HG02943 (cell line): ENCODE measurements around the gene OPA1.
"Not testable (repeated sequence)": the region's sequence is repeated elsewhere in the genome, so short reads cannot be mapped to it uniquely, and the experiment has no call there.

Source experiments
- ATAC-seq: cut with Tn5 transposase; IDR thresholded peaks from one replicate; pipeline ENCODE4 v1.9.1; 2021; ENCODE audit warnings: mild to moderate bottlenecking, low read depth, moderate library complexity; ENCODE audit not compliant: unreplicated experiment

OPA1 gene

GRCh38 chr3:193586526-193586925, 6.5 kb upstream of the OPA1 start:
- no peak for ATAC-seq

DNA sequence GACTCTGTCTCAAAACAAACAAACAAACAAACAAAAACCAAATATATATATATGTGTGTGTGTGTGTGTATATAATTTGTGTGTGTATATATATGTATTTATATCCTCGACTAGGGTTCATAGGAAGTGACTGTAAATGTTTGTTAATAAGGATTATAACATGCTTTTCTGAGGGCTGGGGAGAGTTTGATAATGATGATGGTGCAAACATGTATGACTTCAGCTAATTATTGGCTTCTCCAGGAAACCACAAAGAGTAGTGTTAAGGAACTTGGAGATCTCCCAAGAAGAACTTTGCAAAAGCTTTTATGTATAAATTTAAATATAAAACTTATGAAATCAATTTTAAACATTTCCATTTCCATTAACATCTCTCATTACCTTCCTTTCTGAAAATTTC, 3.9 kb upstream of the OPA1 start:
- no peak for ATAC-seq

GRCh38 chr3:193589616-193590015, 3.4 kb upstream of the OPA1 start:
- ATAC-seq = no peak

- ATAC-seq = no peak
These were observed 2.7 kb upstream of the OPA1 start for GRCh38 chr3:193590088-193590856.

GRCh38 chr3:193593668-193594030, 641 bp downstream of the OPA1 start:
- peak; percentile 10 for ATAC-seq

DNA sequence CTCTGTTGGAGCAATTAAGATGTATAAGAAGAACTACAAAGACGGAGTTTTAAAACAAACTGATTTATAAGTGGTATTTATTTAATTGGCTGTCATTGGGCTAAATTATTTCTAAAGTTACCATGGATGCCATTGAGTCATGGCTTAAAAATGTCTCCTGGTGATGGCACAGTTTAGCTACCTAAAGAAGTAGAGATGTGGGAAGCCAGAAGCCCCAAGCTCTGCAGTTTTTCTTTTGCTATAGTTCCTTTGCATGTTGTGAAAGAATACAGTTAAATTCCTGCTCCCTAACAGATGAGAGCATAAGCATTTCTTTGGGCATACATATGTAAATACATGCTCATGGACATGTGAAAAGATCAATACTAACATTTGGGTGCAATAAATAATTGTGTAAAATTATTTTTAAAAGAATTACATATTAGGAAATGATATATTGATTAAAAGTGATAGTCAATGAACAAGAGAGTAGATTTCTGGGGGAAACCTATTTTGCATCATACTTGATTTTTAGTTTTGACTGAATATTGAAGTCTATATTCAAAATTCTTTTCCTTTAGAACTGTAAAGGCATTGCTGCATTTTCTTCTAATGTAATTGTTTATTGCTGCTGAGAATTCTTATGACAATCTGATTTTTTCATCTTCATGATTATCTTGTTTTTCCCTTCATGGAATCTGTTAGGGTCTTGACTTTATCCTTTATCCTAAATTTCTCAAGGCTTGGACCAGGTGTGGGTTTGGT, 2.1 kb downstream of the OPA1 start:
- ATAC-seq = no peak

GRCh38 chr3:193595939-193596487, 3.0 kb downstream of the OPA1 start:
- no peak for ATAC-seq

GRCh38 chr3:193598202-193598601, 5.2 kb downstream of the OPA1 start:
- no peak for ATAC-seq

- ATAC-seq = no peak
These were observed 6.4 kb downstream of the OPA1 start for GRCh38 chr3:193599393-193599792.

GRCh38 chr3:193605876-193606275, 12.9 kb downstream of the OPA1 start:
- ATAC-seq = no peak

DNA sequence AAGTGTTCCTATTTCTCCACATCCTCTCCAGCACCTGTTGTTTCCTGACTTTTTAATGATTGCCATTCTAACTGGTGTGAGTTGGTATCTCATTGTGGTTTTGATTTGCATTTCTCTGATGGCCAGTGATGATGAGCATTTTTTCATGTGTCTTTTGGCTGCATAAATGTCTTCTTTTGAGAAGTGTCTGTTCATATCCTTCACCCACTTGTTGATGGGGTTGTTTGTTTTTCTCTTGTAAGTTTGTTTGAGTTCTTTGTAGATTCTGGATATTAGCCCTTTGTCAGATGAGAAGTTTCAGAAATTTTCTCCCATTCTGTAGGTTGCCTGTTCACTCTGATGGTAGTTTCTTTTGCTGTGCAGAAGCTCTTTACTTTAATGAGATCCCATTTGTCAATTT, 13.9 kb downstream of the OPA1 start:
- ATAC-seq = not testable (repeated sequence)

DNA sequence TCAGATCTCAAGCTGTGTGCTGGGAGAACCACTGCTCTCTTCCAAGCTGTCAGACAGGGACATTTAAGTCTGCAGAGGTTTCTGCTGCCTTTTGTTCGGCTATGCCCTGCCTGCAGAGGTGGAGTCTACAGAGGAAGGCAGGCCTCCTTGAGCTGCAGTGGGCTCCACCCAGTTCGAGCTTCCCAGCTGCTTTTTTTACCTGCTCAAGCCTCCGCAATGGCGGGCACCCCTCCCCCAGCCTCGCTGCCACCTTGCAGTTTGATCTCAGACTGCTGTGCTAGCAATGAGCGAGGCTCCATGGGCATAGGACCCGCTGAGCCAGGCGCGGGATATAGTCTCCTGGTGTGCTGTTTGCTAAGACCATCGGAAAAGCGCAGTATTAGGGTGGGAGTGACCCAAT, 17.5 kb downstream of the OPA1 start:
- ATAC-seq = not testable (repeated sequence)

DNA sequence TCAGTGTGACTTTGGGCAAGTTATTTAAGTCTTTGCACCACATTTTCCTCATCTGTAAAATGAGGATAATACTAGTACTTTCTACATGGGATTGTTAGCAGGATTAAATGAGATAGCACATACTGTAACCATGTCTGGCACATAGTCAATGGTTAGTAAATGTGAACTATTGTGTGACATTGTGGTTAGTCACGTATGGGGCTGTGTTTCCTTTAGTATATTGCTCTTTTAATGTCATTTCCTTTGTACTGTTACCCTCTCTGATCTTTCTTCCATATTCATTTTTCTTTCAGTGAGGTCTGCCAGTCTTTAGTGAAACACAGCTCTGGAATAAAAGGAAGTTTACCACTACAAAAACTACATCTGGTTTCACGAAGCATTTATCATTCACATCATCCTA, 21.4 kb downstream of the OPA1 start:
- ATAC-seq = no peak

DNA sequence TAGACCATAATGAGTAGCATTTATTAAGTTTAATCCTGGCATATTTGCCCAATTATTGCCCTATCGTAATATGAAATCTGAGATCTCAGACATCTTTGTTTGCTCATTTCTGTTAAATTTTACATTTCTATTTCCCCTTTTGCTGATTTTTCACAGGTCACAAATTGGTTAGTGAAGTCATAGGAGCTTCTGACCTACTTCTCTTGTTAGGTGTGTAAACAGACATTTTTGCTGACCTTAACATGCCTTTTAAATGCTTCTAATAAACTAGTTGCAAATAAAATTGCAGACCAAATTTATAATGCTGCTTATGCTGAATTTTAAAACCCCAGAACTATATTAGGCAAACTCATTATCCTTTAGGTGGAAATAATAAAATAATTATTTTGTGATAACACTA, 24.6 kb downstream of the OPA1 start:
- ATAC-seq = no peak

DNA sequence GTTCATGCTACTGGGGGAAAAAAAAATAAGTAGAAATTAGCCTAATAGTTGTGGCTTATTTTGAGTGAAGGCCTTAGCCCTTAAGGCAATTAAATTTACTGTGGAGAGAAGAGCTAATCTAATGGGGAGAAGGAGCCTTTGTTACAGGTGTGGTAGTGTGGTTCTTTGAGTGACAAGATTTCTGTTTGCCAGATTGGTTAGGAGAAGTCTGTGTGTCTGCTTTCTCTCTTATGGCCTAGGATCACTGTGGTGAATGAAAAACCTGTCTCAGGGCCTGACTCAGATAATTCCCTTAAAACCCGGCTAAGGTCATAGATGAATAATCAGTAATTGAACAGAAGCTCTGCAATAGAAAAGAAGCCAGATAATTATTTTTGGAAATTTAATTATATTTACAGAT, 27.0 kb downstream of the OPA1 start:
- no peak for ATAC-seq

GRCh38 chr3:193620650-193621049, 27.6 kb downstream of the OPA1 start:
- ATAC-seq = no peak

GRCh38 chr3:193621127-193621526, 28.1 kb downstream of the OPA1 start:
- no peak for ATAC-seq

GRCh38 chr3:193630005-193630404, 37.0 kb downstream of the OPA1 start:
- ATAC-seq = no peak

- no peak for ATAC-seq
These were observed 44.8 kb downstream of the OPA1 start for GRCh38 chr3:193637831-193638230.

GRCh38 chr3:193638833-193639232, 45.8 kb downstream of the OPA1 start:
- no peak for ATAC-seq

GRCh38 chr3:193640165-193640715, 47.2 kb downstream of the OPA1 start:
- ATAC-seq = no peak
